ENCODE measurements around the gene RNF144A. TPM values are rescaled to one million over a fixed set of nuclear protein-coding genes. Genes with fewer than 3 reads are reported as not detected.

Gene RNF144A
- polyA plus RNA-seq, 3 donors: 0.30 to 0.68 (median 0.48) TPM

DNA sequence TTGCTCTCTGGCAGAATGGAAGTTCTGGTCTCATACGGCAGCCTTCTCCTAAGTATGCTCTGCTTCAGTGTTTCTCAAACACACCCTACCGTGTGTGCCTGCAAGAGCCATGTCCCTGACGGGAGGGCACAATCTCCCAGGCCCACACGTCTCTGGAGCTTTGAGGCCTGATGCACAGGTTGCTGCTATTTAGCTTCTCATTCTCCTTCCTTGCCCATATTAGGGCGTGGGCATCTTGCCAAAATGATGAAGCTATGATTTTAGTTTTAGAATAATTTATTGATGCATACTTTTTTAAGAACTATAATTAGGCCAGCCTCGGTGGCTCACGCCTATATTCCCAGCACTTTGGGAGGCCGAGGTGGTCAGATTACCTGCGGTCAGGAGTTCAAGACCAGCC is 107.9 kb downstream of the RNF144A start:
- Mint-ChIP-seq H3K27ac (no peak overlapping the region), H3K4me1 (peaks cover 9% of the 10 kb centered on the region), H3K27me3 (ENCODE audit: low read depth in 3 of 3) (no peaks in the 10 kb centered on the region), H3K4me3 (no peak overlapping the region), H3K9me3 (no peaks in the 10 kb centered on the region), H3K36me3 (peaks cover 20 to 28% of the 10 kb centered on the region in 2 donors)
- H3K4me1 ChIP-seq (ENCODE audit: control insufficient read depth in 1 of 2, insufficient read depth in 2 of 2, low read length in 2 of 2): peaks cover 0 to 7% of the 10 kb centered on the region in 2 donors
- no peak for DNase-seq
- no peaks in the 10 kb centered on the region for H3K27me3 ChIP-seq (ENCODE audit: control insufficient read depth in 2 of 2, insufficient read depth in 2 of 2, low read length in 2 of 2)
- H3K4me2 ChIP-seq (replicated peaks; ENCODE audit: extremely low read depth, low read length, poor library complexity, severe bottlenecking): no peak overlapping the region
- no peaks in the 10 kb centered on the region for H3K9me3 ChIP-seq (replicated peaks in 1 of 2; ENCODE audit: control insufficient read depth in 1 of 2, insufficient read depth in 1 of 2, low read length in 2 of 2)
- WGBS (ENCODE audit: insufficient coverage): 98% methylated on average over 7 of the region's 9 CpGs
- TF ChIP-seq, protein P1, sequence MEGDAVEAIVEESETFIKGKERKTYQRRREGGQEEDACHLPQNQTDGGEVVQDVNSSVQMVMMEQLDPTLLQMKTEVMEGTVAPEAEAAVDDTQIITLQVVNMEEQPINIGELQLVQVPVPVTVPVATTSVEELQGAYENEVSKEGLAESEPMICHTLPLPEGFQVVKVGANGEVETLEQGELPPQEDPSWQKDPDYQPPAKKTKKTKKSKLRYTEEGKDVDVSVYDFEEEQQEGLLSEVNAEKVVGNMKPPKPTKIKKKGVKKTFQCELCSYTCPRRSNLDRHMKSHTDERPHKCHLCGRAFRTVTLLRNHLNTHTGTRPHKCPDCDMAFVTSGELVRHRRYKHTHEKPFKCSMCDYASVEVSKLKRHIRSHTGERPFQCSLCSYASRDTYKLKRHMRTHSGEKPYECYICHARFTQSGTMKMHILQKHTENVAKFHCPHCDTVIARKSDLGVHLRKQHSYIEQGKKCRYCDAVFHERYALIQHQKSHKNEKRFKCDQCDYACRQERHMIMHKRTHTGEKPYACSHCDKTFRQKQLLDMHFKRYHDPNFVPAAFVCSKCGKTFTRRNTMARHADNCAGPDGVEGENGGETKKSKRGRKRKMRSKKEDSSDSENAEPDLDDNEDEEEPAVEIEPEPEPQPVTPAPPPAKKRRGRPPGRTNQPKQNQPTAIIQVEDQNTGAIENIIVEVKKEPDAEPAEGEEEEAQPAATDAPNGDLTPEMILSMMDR (IDR thresholded peaks at IDR 0.05): no peak
- H3K9ac ChIP-seq (ENCODE audit: insufficient read depth, low read length, poor library complexity, severe bottlenecking): no peak overlapping the region
- no peaks in the 10 kb centered on the region for H4K20me1 ChIP-seq (ENCODE audit: insufficient read depth, low read length)
- no peaks in the 10 kb centered on the region for H3K79me2 ChIP-seq (ENCODE audit: insufficient read depth, low read length)
- intact Hi-C loops (cut with micrococcal nuclease): no loop called here
- H3K4me3 ChIP-seq (replicated peaks in 1 of 3; ENCODE audit: low read depth in 2 of 3, low read length in 3 of 3): no peak overlapping the region
- H3K36me3 ChIP-seq (replicated peaks in 1 of 2; ENCODE audit: control insufficient read depth in 1 of 2, insufficient read depth in 2 of 2, low read length in 2 of 2): peaks cover 6 to 34% of the 10 kb centered on the region in 2 donors
- H2AFZ ChIP-seq (ENCODE audit: insufficient read depth, low read depth, low read length, poor library complexity, severe bottlenecking): no peak overlapping the region
- no peak overlapping the region for H3K27ac ChIP-seq (ENCODE audit: low read depth in 1 of 2, low read length in 2 of 2)

DNA sequence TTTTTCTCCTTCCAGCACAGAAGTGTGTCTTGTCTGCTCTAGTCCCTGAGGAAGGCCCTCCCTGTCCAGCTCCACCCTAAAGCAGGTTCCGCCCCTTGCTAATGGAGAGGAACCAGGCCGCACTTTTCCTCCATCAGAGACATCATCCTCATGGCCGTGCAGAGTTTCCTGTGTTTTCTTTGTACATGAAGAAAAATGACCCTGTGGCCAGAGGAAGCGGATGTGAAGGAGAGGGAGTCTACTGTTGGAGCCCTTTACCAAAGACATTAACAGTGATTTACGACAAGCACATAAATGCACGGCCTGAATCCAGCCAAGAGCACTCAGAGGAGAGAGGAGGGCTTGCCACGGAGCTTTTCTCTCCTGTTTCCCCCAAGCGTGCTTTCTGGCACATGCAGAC is 109.5 kb downstream of the RNF144A start:
- TF ChIP-seq, protein P1 (IDR thresholded peaks at IDR 0.05): no peak
- Mint-ChIP-seq H3K27ac (no peak overlapping the region), H3K4me3 (no peak overlapping the region), H3K4me1 (peaks cover 16% of the 10 kb centered on the region), H3K9me3 (no peaks in the 10 kb centered on the region), H3K36me3 (peaks cover 17 to 22% of the 10 kb centered on the region in 2 donors), H3K27me3 (ENCODE audit: low read depth in 3 of 3) (no peaks in the 10 kb centered on the region)
- DNase-seq: no peak
- no peak overlapping the region for H3K27ac ChIP-seq (ENCODE audit: low read depth in 1 of 2, low read length in 2 of 2)
- 72% methylated on average over 2 of the region's 8 CpGs for WGBS (ENCODE audit: insufficient coverage)
- H3K4me2 ChIP-seq (replicated peaks; ENCODE audit: extremely low read depth, low read length, poor library complexity, severe bottlenecking): no peak overlapping the region
- no peak overlapping the region for H2AFZ ChIP-seq (ENCODE audit: insufficient read depth, low read depth, low read length, poor library complexity, severe bottlenecking)
- H3K4me1 ChIP-seq (ENCODE audit: control insufficient read depth in 1 of 2, insufficient read depth in 2 of 2, low read length in 2 of 2): peaks cover 4 to 12% of the 10 kb centered on the region in 2 donors
- no peaks in the 10 kb centered on the region for H3K79me2 ChIP-seq (ENCODE audit: insufficient read depth, low read length)
- no peak overlapping the region for H3K9ac ChIP-seq (ENCODE audit: insufficient read depth, low read length, poor library complexity, severe bottlenecking)
- H3K4me3 ChIP-seq (replicated peaks in 1 of 3; ENCODE audit: low read depth in 2 of 3, low read length in 3 of 3): no peak overlapping the region
- H4K20me1 ChIP-seq (ENCODE audit: insufficient read depth, low read length): no peaks in the 10 kb centered on the region
- H3K27me3 ChIP-seq (ENCODE audit: control insufficient read depth in 2 of 2, insufficient read depth in 2 of 2, low read length in 2 of 2): no peaks in the 10 kb centered on the region
- intact Hi-C loops (cut with micrococcal nuclease): no loop called here
- peaks cover 4 to 27% of the 10 kb centered on the region in 2 donors for H3K36me3 ChIP-seq (replicated peaks in 1 of 2; ENCODE audit: control insufficient read depth in 1 of 2, insufficient read depth in 2 of 2, low read length in 2 of 2)
- no peaks in the 10 kb centered on the region for H3K9me3 ChIP-seq (replicated peaks in 1 of 2; ENCODE audit: control insufficient read depth in 1 of 2, insufficient read depth in 1 of 2, low read length in 2 of 2)

All from CD14-positive monocyte (primary cell).